Astrocyte (in vitro differentiated cells and primary cell): ENCODE measurements around the gene SDK1. TPM values are rescaled to one million over a fixed set of nuclear protein-coding genes. Genes with fewer than 3 reads are reported as not detected.

Experiments used
- DNase-seq: peaks from one replicate; pipeline ENCODE4 v3.0.0-alpha.2; 2010; ENCODE audit warnings: low read depth
- FAIRE-seq: peaks from 2 replicates; lab custom pipeline; 2011; peaks lifted over from hg19 to GRCh38; lab: Jason Lieb, UNC
- H2AFZ ChIP-seq: 2 replicates; pipeline ENCODE4 v1.6.0; 2012; ENCODE audit warnings: low read depth, low read length, inconsistent platforms
- H3K27ac ChIP-seq: 2 replicates; pipeline ENCODE4 v1.5.1; 2011; ENCODE audit warnings: low read depth, low read length, inconsistent platforms
- H3K27me3 ChIP-seq: 2 replicates; pipeline ENCODE4 v1.6.0; 2011; ENCODE audit warnings: low read length, inconsistent platforms; ENCODE audit not compliant: insufficient read depth
- H3K36me3 ChIP-seq: 2 replicates; pipeline ENCODE4 v1.5.1; 2011; ENCODE audit warnings: low read length, inconsistent platforms; ENCODE audit not compliant: insufficient read depth
- H3K4me1 ChIP-seq: 2 replicates; pipeline ENCODE4 v1.5.1; 2011; ENCODE audit warnings: low read length, inconsistent platforms; ENCODE audit not compliant: insufficient read depth
- H3K4me2 ChIP-seq: 2 replicates; pipeline ENCODE4 v1.6.0; 2012; ENCODE audit warnings: low read length, inconsistent platforms
- H3K4me3 ChIP-seq: 2 replicates; pipeline ENCODE4 v1.5.1; 2011; ENCODE audit warnings: low read depth, mild to moderate bottlenecking, low read length, inconsistent platforms; ENCODE audit not compliant: insufficient read depth
- H3K79me2 ChIP-seq: 2 replicates; pipeline ENCODE4 v1.6.0; 2012; ENCODE audit warnings: mild to moderate bottlenecking, low read length, inconsistent platforms; ENCODE audit not compliant: insufficient read depth
- H3K9ac ChIP-seq: 2 replicates; pipeline ENCODE4 v1.6.0; 2012; ENCODE audit warnings: mild to moderate bottlenecking, low read length, inconsistent platforms
- H3K9me3 ChIP-seq: 2 replicates; pipeline ENCODE4 v1.5.1; 2012; ENCODE audit warnings: low read depth, mild to moderate bottlenecking, low read length, inconsistent platforms; ENCODE audit not compliant: insufficient read depth
- H4K20me1 ChIP-seq: 2 replicates; pipeline ENCODE4 v1.6.0; 2012; ENCODE audit warnings: low read length, inconsistent platforms; ENCODE audit not compliant: insufficient read depth
- H3K27ac Mint-ChIP-seq: one replicate; pipeline ENCODE4 v1.8.0; 2021; ENCODE audit warnings: mild to moderate bottlenecking, mixed read lengths; ENCODE audit not compliant: unreplicated experiment
- H3K27me3 Mint-ChIP-seq: one replicate; pipeline ENCODE4 v1.8.0; 2021; ENCODE audit warnings: low read depth, mixed read lengths; ENCODE audit not compliant: unreplicated experiment
- H3K36me3 Mint-ChIP-seq: one replicate; pipeline ENCODE4 v1.8.0; 2021; ENCODE audit warnings: low read depth, mixed read lengths; ENCODE audit not compliant: unreplicated experiment
- H3K4me1 Mint-ChIP-seq: one replicate; pipeline ENCODE4 v1.8.0; 2021; ENCODE audit warnings: low read depth, mixed read lengths; ENCODE audit not compliant: unreplicated experiment
- H3K4me3 Mint-ChIP-seq: one replicate; pipeline ENCODE4 v1.8.0; 2021; ENCODE audit warnings: mild to moderate bottlenecking, moderate library complexity, mixed read lengths; ENCODE audit not compliant: unreplicated experiment
- H3K9me3 Mint-ChIP-seq: one replicate; pipeline ENCODE4 v1.8.0; 2021; ENCODE audit warnings: mild to moderate bottlenecking, mixed read lengths; ENCODE audit not compliant: unreplicated experiment
- EZH2 ChIP-seq: IDR thresholded peaks from 2 replicates; pipeline ENCODE4 v1.6.1; 2012; ENCODE audit warnings: mild to moderate bottlenecking, low read length, inconsistent platforms; ENCODE audit not compliant: insufficient read depth
- total RNA-seq: library from RNA; stranded (reverse); gene quantifications from 2 replicates; pipeline ENCODE4 v1.2.1, GENCODE V29; 2021
- TF ChIP-seq, protein P1 (sequence below): IDR thresholded peaks from 2 replicates; pipeline ENCODE4 v1.5.1; 2011; ENCODE audit warnings: low read depth, mild to moderate bottlenecking, inconsistent platforms, low read length, moderate library complexity; ENCODE audit not compliant: insufficient read depth

The SDK1 gene
- total RNA-seq, 1 donor from 2014 or later, result 4.2 TPM

DNA sequence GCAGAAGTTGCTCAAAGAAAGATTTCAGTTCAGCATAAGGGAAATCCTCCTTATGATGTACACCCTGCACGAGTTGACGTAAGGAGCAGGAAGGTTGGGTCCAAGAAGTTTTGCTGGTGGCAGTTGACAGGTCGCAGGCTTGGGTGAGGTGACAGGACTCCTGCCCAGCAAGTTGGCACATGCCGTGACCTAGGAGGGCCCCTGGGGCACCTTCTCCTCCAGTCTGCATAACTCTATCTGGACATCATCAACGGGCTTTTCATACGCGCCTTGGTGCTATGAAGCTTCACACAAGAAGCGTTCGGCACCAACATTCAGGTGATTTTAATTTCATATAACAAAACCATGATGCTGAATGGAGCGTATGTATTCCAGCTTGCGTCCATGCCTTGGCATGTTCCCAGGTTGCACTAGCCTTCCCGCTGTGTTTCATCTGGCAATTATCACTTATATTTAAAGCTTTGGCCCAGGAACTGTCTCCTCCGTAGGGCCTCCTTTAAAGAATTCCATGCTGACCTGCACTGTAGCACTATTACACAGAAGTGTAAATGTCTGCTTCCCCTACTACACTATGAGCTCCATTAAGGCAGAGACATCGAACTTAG lies 729.4 kb downstream of the SDK1 start:
- no peak for TF ChIP-seq EZH2
- TF ChIP-seq, protein P1, sequence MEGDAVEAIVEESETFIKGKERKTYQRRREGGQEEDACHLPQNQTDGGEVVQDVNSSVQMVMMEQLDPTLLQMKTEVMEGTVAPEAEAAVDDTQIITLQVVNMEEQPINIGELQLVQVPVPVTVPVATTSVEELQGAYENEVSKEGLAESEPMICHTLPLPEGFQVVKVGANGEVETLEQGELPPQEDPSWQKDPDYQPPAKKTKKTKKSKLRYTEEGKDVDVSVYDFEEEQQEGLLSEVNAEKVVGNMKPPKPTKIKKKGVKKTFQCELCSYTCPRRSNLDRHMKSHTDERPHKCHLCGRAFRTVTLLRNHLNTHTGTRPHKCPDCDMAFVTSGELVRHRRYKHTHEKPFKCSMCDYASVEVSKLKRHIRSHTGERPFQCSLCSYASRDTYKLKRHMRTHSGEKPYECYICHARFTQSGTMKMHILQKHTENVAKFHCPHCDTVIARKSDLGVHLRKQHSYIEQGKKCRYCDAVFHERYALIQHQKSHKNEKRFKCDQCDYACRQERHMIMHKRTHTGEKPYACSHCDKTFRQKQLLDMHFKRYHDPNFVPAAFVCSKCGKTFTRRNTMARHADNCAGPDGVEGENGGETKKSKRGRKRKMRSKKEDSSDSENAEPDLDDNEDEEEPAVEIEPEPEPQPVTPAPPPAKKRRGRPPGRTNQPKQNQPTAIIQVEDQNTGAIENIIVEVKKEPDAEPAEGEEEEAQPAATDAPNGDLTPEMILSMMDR, result no peak
- no peak overlapping the region for H3K27ac Mint-ChIP-seq
- FAIRE-seq, result no peak
- no peaks in the 10 kb centered on the region for H3K27me3 Mint-ChIP-seq
- Histone ChIP-seq H3K9ac (no peak overlapping the region), H3K36me3 (no peaks in the 10 kb centered on the region), H2AFZ (no peak overlapping the region), H3K27ac (no peak overlapping the region), H3K27me3 (no peaks in the 10 kb centered on the region), H3K79me2 (no peaks in the 10 kb centered on the region), H3K4me3 (no peak overlapping the region), H3K9me3 (no peaks in the 10 kb centered on the region), H3K4me2 (no peak overlapping the region), H4K20me1 (no peaks in the 10 kb centered on the region), H3K4me1 (no peaks in the 10 kb centered on the region)
- no peak for DNase-seq
- peaks cover 14% of the 10 kb centered on the region for H3K4me1 Mint-ChIP-seq
- H3K36me3 Mint-ChIP-seq, result no peaks in the 10 kb centered on the region
- H3K9me3 Mint-ChIP-seq, result peaks cover 2% of the 10 kb centered on the region
- no peak overlapping the region for H3K4me3 Mint-ChIP-seq

DNA sequence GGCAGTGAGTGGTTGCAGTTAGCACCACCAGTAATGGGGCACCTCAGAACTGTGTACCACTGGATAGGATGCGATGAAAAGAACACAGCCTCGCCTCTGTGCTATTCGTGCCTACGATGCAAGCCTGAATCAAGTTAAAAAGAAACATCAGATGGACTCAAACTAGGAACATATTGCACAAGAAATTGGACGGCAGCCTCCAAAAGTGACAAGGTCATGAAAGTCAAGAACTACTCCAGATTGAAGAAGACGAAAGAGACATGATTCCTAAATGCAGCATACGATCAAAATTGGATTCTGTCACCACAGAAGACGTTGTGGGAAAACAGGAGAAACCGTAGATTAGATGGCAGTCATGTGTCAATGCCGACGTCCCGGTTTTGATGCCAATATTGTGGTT lies 732.9 kb downstream of the SDK1 start:
- Mint-ChIP-seq H3K27ac (no peak overlapping the region), H3K36me3 (peaks cover 2% of the 10 kb centered on the region), H3K27me3 (no peaks in the 10 kb centered on the region), H3K4me1 (peaks cover 1% of the 10 kb centered on the region), H3K9me3 (no peaks in the 10 kb centered on the region), H3K4me3 (no peak overlapping the region)
- TF ChIP-seq, protein P1, result no peak
- no peak for TF ChIP-seq EZH2
- Histone ChIP-seq H3K4me3 (no peak overlapping the region), H3K4me1 (no peaks in the 10 kb centered on the region), H3K9ac (no peak overlapping the region), H2AFZ (no peak overlapping the region), H3K79me2 (no peaks in the 10 kb centered on the region), H4K20me1 (no peaks in the 10 kb centered on the region), H3K36me3 (no peaks in the 10 kb centered on the region), H3K27me3 (no peaks in the 10 kb centered on the region), H3K9me3 (no peaks in the 10 kb centered on the region), H3K27ac (no peak overlapping the region), H3K4me2 (no peak overlapping the region)
- DNase-seq (no peak), FAIRE-seq (no peak)

DNA sequence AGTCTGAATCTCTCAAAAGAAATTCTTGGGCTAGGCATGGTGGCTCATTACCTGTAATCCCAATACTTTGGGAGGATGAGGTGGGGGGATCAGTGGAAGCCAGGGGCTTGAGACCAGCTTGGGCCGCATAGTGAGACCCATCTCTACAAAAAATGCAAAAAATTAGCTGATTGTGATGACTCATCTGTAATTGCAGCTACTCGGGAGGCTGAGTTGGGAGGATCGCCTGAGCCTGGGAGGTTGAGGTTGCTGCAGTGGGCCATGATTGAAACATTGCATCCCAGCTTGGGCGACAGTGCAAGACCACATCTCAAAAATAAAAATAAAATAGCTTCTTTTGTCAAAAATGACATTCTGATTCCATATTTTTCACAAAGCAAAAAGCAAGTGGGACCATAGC lies 736.3 kb downstream of the SDK1 start:
- H3K9me3 ChIP-seq, result no peaks in the 10 kb centered on the region
- Mint-ChIP-seq H3K27ac (no peak overlapping the region), H3K36me3 (peaks cover 2% of the 10 kb centered on the region), H3K9me3 (no peaks in the 10 kb centered on the region), H3K4me3 (no peak overlapping the region), H3K27me3 (peaks cover 6% of the 10 kb centered on the region), H3K4me1 (peaks cover 1% of the 10 kb centered on the region)
- H3K4me1 ChIP-seq, result no peaks in the 10 kb centered on the region
- FAIRE-seq, result no peak
- H3K4me3 ChIP-seq, result no peak overlapping the region
- H3K79me2 ChIP-seq, result no peaks in the 10 kb centered on the region
- H3K36me3 ChIP-seq, result no peaks in the 10 kb centered on the region
- H2AFZ ChIP-seq, result no peak overlapping the region
- H3K27me3 ChIP-seq, result no peaks in the 10 kb centered on the region
- DNase-seq, result no peak
- H3K9ac ChIP-seq, result no peak overlapping the region
- no peak overlapping the region for H3K4me2 ChIP-seq
- TF ChIP-seq EZH2, result no peak
- TF ChIP-seq, protein P1, result no peak
- H3K27ac ChIP-seq, result no peak overlapping the region
- H4K20me1 ChIP-seq, result no peaks in the 10 kb centered on the region
